ENCODE data around the gene CATSPER3.

- TF ChIP-seq CTCF (IDR thresholded peaks at IDR 0.05) (no peak), POLR2A (IDR thresholded peaks at IDR 0.05) (no peak), POLR2AphosphoS5 (IDR thresholded peaks at IDR 0.05) (no peak)
Observed at GRCh38 chr5:134995850-134996402, 28.2 kb downstream of the CATSPER3 start.
